GM13977 (cell line): ENCODE data around the gene SMNDC1.
A peak's percentile ranks its signal among the peaks of the same experiment; 100 is the strongest.

Experiments
- DNase-seq: peaks from one replicate; pipeline ENCODE4 v3.0.0; 2012; ENCODE audit warnings: low spot score
- CTCF ChIP-seq: IDR thresholded peaks from 2 replicates; pipeline ENCODE4 v1.5.1; 2012; ENCODE audit warnings: mild to moderate bottlenecking, control low read depth; ENCODE audit not compliant: insufficient read depth; ENCODE audit errors: extremely low read depth, missing control alignments
- in situ Hi-C: fragments of 300-500 bp; cut with MboI; formaldehyde crosslinking; loops from one replicate; pipeline ENCODE4 v1.12.0; 2022; ENCODE audit warnings: low sequenced_read_pairs, low pct_unique_long_range_greater_than_20kb, mixed read lengths, inconsistent platforms; ENCODE audit not compliant: unreplicated experiment

The SMNDC1 gene

GRCh38 chr10:110321869-110322620, 17.3 kb upstream of the SMNDC1 start:
- no peak for TF ChIP-seq CTCF
- in situ Hi-C loops, result loop anchor here (10.0 kb wide), 1 partner anchor 213 kb away; no protein-coding TSS in a partner anchor

GRCh38 chr10:110317866-110318850, 13.4 kb upstream of the SMNDC1 start:
- no peak for TF ChIP-seq CTCF
- in situ Hi-C loops, result no loop called here
- no peak for DNase-seq

More at GRCh38 chr10:110321869-110322620, 17.3 kb upstream of the SMNDC1 start:
- no peak for DNase-seq

GRCh38 chr10:110313674-110314073, 9.0 kb upstream of the SMNDC1 start:
- TF ChIP-seq CTCF, result no peak
- no peak for DNase-seq
- in situ Hi-C loops, result no loop called here

- no peak for DNase-seq
- in situ Hi-C loops, result no loop called here
- TF ChIP-seq CTCF, result no peak
These were observed 7.5 kb upstream of the SMNDC1 start for GRCh38 chr10:110312206-110312605.

GRCh38 chr10:110311357-110311949, 6.7 kb upstream of the SMNDC1 start:
- peak; percentile 69 for TF ChIP-seq CTCF

GRCh38 chr10:110310741-110311140, 6.0 kb upstream of the SMNDC1 start:
- in situ Hi-C loops, result no loop called here
- no peak for DNase-seq
- TF ChIP-seq CTCF, result no peak

More at GRCh38 chr10:110311357-110311949, 6.7 kb upstream of the SMNDC1 start:
- in situ Hi-C loops, result no loop called here
- peak; percentile 44 for DNase-seq
